B cell (primary cell): Measurements from ENCODE around the gene SPDYE3.

Source experiments
- EZH2 ChIP-seq: IDR thresholded peaks from 2 replicates; pipeline ENCODE4 v1.6.1; 2012; ENCODE audit warnings: borderline replicate concordance, low read depth, mild to moderate bottlenecking, moderate library complexity, low read length; ENCODE audit not compliant: insufficient read depth, poor library complexity, severe bottlenecking
- TF ChIP-seq, protein P1 (sequence below): fragments of 200-600 bp; IDR thresholded peaks from one replicate; pipeline ENCODE4 v1.8.0; 2022; ENCODE audit warnings: antibody characterized with exemption, mild to moderate bottlenecking

DNA sequence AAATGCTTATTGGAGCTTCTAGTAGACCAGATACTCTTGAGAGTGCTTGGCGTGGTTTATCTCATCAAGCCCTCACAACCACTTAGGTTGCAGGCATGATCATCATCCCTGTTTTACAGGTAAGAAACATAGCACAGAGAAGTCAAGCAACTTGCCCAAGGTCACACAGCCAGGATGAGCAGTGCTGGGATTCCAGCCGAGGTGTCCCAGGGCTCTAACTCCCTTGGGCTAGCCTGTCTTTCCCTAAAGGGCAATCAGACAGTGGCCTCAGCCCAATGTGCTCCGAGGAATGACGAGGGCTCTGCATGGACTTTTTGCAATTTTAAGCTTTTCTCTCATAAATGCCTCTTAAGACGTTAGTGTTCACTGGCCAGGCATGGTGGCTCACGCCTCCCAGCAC lies 39.9 kb upstream of the SPDYE3 start:
- TF ChIP-seq, protein P1, sequence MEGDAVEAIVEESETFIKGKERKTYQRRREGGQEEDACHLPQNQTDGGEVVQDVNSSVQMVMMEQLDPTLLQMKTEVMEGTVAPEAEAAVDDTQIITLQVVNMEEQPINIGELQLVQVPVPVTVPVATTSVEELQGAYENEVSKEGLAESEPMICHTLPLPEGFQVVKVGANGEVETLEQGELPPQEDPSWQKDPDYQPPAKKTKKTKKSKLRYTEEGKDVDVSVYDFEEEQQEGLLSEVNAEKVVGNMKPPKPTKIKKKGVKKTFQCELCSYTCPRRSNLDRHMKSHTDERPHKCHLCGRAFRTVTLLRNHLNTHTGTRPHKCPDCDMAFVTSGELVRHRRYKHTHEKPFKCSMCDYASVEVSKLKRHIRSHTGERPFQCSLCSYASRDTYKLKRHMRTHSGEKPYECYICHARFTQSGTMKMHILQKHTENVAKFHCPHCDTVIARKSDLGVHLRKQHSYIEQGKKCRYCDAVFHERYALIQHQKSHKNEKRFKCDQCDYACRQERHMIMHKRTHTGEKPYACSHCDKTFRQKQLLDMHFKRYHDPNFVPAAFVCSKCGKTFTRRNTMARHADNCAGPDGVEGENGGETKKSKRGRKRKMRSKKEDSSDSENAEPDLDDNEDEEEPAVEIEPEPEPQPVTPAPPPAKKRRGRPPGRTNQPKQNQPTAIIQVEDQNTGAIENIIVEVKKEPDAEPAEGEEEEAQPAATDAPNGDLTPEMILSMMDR, result no peak
- no peak for TF ChIP-seq EZH2
